Astrocyte (in vitro differentiated cells and primary cell): ENCODE results near the gene PRR30. TPM values are rescaled to one million over a fixed set of nuclear protein-coding genes. Genes with fewer than 3 reads are reported as not detected.

ENCODE experiments used
- DNase-seq: peaks from one replicate; pipeline ENCODE4 v3.0.0-alpha.2; 2010; ENCODE audit warnings: low read depth
- FAIRE-seq: peaks from 2 replicates; lab custom pipeline; 2011; peaks lifted over from hg19 to GRCh38; lab: Jason Lieb, UNC
- H2AFZ ChIP-seq: 2 replicates; pipeline ENCODE4 v1.6.0; 2012; ENCODE audit warnings: low read depth, low read length, inconsistent platforms
- H3K27ac ChIP-seq: 2 replicates; pipeline ENCODE4 v1.5.1; 2011; ENCODE audit warnings: low read depth, low read length, inconsistent platforms
- H3K27me3 ChIP-seq: 2 replicates; pipeline ENCODE4 v1.6.0; 2011; ENCODE audit warnings: low read length, inconsistent platforms; ENCODE audit not compliant: insufficient read depth
- H3K36me3 ChIP-seq: 2 replicates; pipeline ENCODE4 v1.5.1; 2011; ENCODE audit warnings: low read length, inconsistent platforms; ENCODE audit not compliant: insufficient read depth
- H3K4me1 ChIP-seq: 2 replicates; pipeline ENCODE4 v1.5.1; 2011; ENCODE audit warnings: low read length, inconsistent platforms; ENCODE audit not compliant: insufficient read depth
- H3K4me2 ChIP-seq: 2 replicates; pipeline ENCODE4 v1.6.0; 2012; ENCODE audit warnings: low read length, inconsistent platforms
- H3K4me3 ChIP-seq: 2 replicates; pipeline ENCODE4 v1.5.1; 2011; ENCODE audit warnings: low read depth, mild to moderate bottlenecking, low read length, inconsistent platforms; ENCODE audit not compliant: insufficient read depth
- H3K79me2 ChIP-seq: 2 replicates; pipeline ENCODE4 v1.6.0; 2012; ENCODE audit warnings: mild to moderate bottlenecking, low read length, inconsistent platforms; ENCODE audit not compliant: insufficient read depth
- H3K9ac ChIP-seq: 2 replicates; pipeline ENCODE4 v1.6.0; 2012; ENCODE audit warnings: mild to moderate bottlenecking, low read length, inconsistent platforms
- H3K9me3 ChIP-seq: 2 replicates; pipeline ENCODE4 v1.5.1; 2012; ENCODE audit warnings: low read depth, mild to moderate bottlenecking, low read length, inconsistent platforms; ENCODE audit not compliant: insufficient read depth
- H4K20me1 ChIP-seq: 2 replicates; pipeline ENCODE4 v1.6.0; 2012; ENCODE audit warnings: low read length, inconsistent platforms; ENCODE audit not compliant: insufficient read depth
- H3K27ac Mint-ChIP-seq: one replicate; pipeline ENCODE4 v1.8.0; 2021; ENCODE audit warnings: mild to moderate bottlenecking, mixed read lengths; ENCODE audit not compliant: unreplicated experiment
- H3K27me3 Mint-ChIP-seq: one replicate; pipeline ENCODE4 v1.8.0; 2021; ENCODE audit warnings: low read depth, mixed read lengths; ENCODE audit not compliant: unreplicated experiment
- H3K36me3 Mint-ChIP-seq: one replicate; pipeline ENCODE4 v1.8.0; 2021; ENCODE audit warnings: low read depth, mixed read lengths; ENCODE audit not compliant: unreplicated experiment
- H3K4me1 Mint-ChIP-seq: one replicate; pipeline ENCODE4 v1.8.0; 2021; ENCODE audit warnings: low read depth, mixed read lengths; ENCODE audit not compliant: unreplicated experiment
- H3K4me3 Mint-ChIP-seq: one replicate; pipeline ENCODE4 v1.8.0; 2021; ENCODE audit warnings: mild to moderate bottlenecking, moderate library complexity, mixed read lengths; ENCODE audit not compliant: unreplicated experiment
- H3K9me3 Mint-ChIP-seq: one replicate; pipeline ENCODE4 v1.8.0; 2021; ENCODE audit warnings: mild to moderate bottlenecking, mixed read lengths; ENCODE audit not compliant: unreplicated experiment
- CTCF ChIP-seq: IDR thresholded peaks from 2 replicates; pipeline ENCODE4 v1.5.1; 2011; ENCODE audit warnings: low read depth, mild to moderate bottlenecking, inconsistent platforms, low read length, moderate library complexity; ENCODE audit not compliant: insufficient read depth
- EZH2 ChIP-seq: IDR thresholded peaks from 2 replicates; pipeline ENCODE4 v1.6.1; 2012; ENCODE audit warnings: mild to moderate bottlenecking, low read length, inconsistent platforms; ENCODE audit not compliant: insufficient read depth
- total RNA-seq: library from RNA; stranded (reverse); gene quantifications from 2 replicates; pipeline ENCODE4 v1.2.1, GENCODE V29; 2021

Gene PRR30
- total RNA-seq, 1 donor from 2014 or later, result not detected

GRCh38 chr2:27095745-27096651, 43.2 kb downstream of the PRR30 start:
- Histone ChIP-seq H3K79me2 (no peaks in the 10 kb centered on the region), H3K27me3 (no peaks in the 10 kb centered on the region), H3K9ac (no peak overlapping the region), H3K4me1 (no peaks in the 10 kb centered on the region), H3K4me2 (peak overlapping the region; percentile 81), H3K36me3 (no peaks in the 10 kb centered on the region), H3K27ac (no peak overlapping the region), H3K9me3 (no peaks in the 10 kb centered on the region), H4K20me1 (no peaks in the 10 kb centered on the region), H3K4me3 (peak overlapping the region; percentile 19), H2AFZ (peak overlapping the region; percentile 69)
- Mint-ChIP-seq H3K4me1 (no peaks in the 10 kb centered on the region), H3K4me3 (no peak overlapping the region), H3K9me3 (peaks cover 2% of the 10 kb centered on the region), H3K36me3 (no peaks in the 10 kb centered on the region), H3K27ac (peak overlapping the region; percentile 4), H3K27me3 (peaks cover 12% of the 10 kb centered on the region)
- TF ChIP-seq CTCF (no peak), EZH2 (no peak)
- FAIRE-seq (no peak), DNase-seq (no peak)

- Histone ChIP-seq H3K79me2 (no peaks in the 10 kb centered on the region), H3K27ac (no peak overlapping the region), H3K27me3 (no peaks in the 10 kb centered on the region), H4K20me1 (no peaks in the 10 kb centered on the region), H3K9me3 (no peaks in the 10 kb centered on the region), H2AFZ (no peak overlapping the region), H3K36me3 (no peaks in the 10 kb centered on the region), H3K4me1 (no peaks in the 10 kb centered on the region), H3K4me2 (no peak overlapping the region), H3K9ac (no peak overlapping the region), H3K4me3 (no peak overlapping the region)
- DNase-seq, result no peak
- TF ChIP-seq EZH2, result no peak
- TF ChIP-seq CTCF, result no peak
- Mint-ChIP-seq H3K9me3 (peaks cover 2% of the 10 kb centered on the region), H3K27ac (peak overlapping the region; percentile 4), H3K36me3 (no peaks in the 10 kb centered on the region), H3K4me3 (no peak overlapping the region), H3K4me1 (no peaks in the 10 kb centered on the region), H3K27me3 (peaks cover 12% of the 10 kb centered on the region)
- no peak for FAIRE-seq
These were observed 43.8 kb downstream of the PRR30 start for GRCh38 chr2:27095427-27095744.
